ENCODE data around the gene ATP1B1. TPM values are rescaled to one million over a fixed set of nuclear protein-coding genes. Genes with fewer than 3 reads are reported as not detected.

ATP1B1 gene
- total and polyA plus RNA-seq, 7 experiments from 2014 or later: 0.54 to 10.6 (median 1.9) TPM

- ChIA-PET POLR2A (no interaction called here), CTCF (no interaction called here)
- Mint-ChIP-seq H3K4me1 (peaks cover 0 to 17% (median 8%) of the 10 kb centered on the region in 7 donors), H3K27ac (peak overlapping the region in 3 of 9 donors; percentile 14 to 62 (median 38)), H3K4me3 (no peak overlapping the region), H3K36me3 (no peaks in the 10 kb centered on the region), H3K27me3 (peaks cover 0 to 5% (median 0%) of the 10 kb centered on the region in 5 donors), H3K9me3 (peaks cover 0 to 12% (median 0%) of the 10 kb centered on the region in 11 donors)
- no peak overlapping the region for H3K4me3 ChIP-seq (ENCODE audit: low read length)
- intact Hi-C loops (cut with micrococcal nuclease): loop anchor here in 1 of 2 donors (5.0 kb wide), 1 partner anchor 45 kb away; no protein-coding TSS in a partner anchor
- DNase-seq (peak in 2 of 9 donors; percentile 24 to 52), ATAC-seq (peak; percentile 75)
- H3K4me1 ChIP-seq (ENCODE audit: control insufficient read depth in 2 of 2, insufficient read depth in 2 of 2, low read length in 2 of 2): peaks cover 0 to 6% of the 10 kb centered on the region in 2 donors
- no peaks in the 10 kb centered on the region for H3K36me3 ChIP-seq (ENCODE audit: control insufficient read depth in 2 of 3, insufficient read depth in 3 of 3, low read length in 3 of 3)
- no peak overlapping the region for H3K27ac ChIP-seq (ENCODE audit: low read depth, low read length)
- H3K9me3 ChIP-seq (ENCODE audit: control insufficient read depth in 2 of 3, low read length in 3 of 3): no peaks in the 10 kb centered on the region
- H3K27me3 ChIP-seq (ENCODE audit: control insufficient read depth in 2 of 2, insufficient read depth in 2 of 2, low read length in 2 of 2): no peaks in the 10 kb centered on the region
These were observed 19.7 kb upstream of the ATP1B1 start for GRCh38 chr1:169086603-169087455.

- H3K4me1 ChIP-seq (ENCODE audit: control insufficient read depth in 2 of 2, insufficient read depth in 2 of 2, low read length in 2 of 2): peaks cover 0 to 6% of the 10 kb centered on the region in 2 donors
- no peaks in the 10 kb centered on the region for H3K36me3 ChIP-seq (ENCODE audit: control insufficient read depth in 2 of 3, insufficient read depth in 3 of 3, low read length in 3 of 3)
- peaks cover 0 to 17% (median 8%) of the 10 kb centered on the region in 7 donors for H3K4me1 Mint-ChIP-seq
- no peak overlapping the region for H3K27ac Mint-ChIP-seq
- no peaks in the 10 kb centered on the region for H3K9me3 ChIP-seq (ENCODE audit: control insufficient read depth in 2 of 3, low read length in 3 of 3)
- peaks cover 0 to 7% (median 0%) of the 10 kb centered on the region in 5 donors for H3K27me3 Mint-ChIP-seq
- intact Hi-C loops (cut with micrococcal nuclease): loop anchor here in 1 of 2 donors (5.0 kb wide), 1 partner anchor 46 kb away; no protein-coding TSS in a partner anchor
- H3K4me3 ChIP-seq (ENCODE audit: low read length): no peak overlapping the region
- CTCF ChIA-PET: no interaction called here
- DNase-seq (no peak), ATAC-seq (no peak)
- peaks cover 0 to 12% (median 0%) of the 10 kb centered on the region in 11 donors for H3K9me3 Mint-ChIP-seq
- no peak overlapping the region for H3K27ac ChIP-seq (ENCODE audit: low read depth, low read length)
- POLR2A ChIA-PET: no interaction called here
- no peaks in the 10 kb centered on the region for H3K36me3 Mint-ChIP-seq
- H3K27me3 ChIP-seq (ENCODE audit: control insufficient read depth in 2 of 2, insufficient read depth in 2 of 2, low read length in 2 of 2): no peaks in the 10 kb centered on the region
- no peak overlapping the region for H3K4me3 Mint-ChIP-seq
These were observed 18.6 kb upstream of the ATP1B1 start for GRCh38 chr1:169087876-169088275.

- H3K27ac ChIP-seq (ENCODE audit: low read depth, low read length): no peak overlapping the region
- DNase-seq (peak in 1 of 9 donors; percentile 21), ATAC-seq (no peak)
- Mint-ChIP-seq H3K36me3 (no peaks in the 10 kb centered on the region), H3K4me3 (no peak overlapping the region), H3K27ac (no peak overlapping the region), H3K27me3 (peaks cover 0 to 12% (median 4%) of the 10 kb centered on the region in 5 donors), H3K9me3 (peaks cover 0 to 12% (median 0%) of the 10 kb centered on the region in 11 donors), H3K4me1 (peaks cover 0 to 17% (median 9%) of the 10 kb centered on the region in 7 donors)
- H3K9me3 ChIP-seq (ENCODE audit: control insufficient read depth in 2 of 3, low read length in 3 of 3): no peaks in the 10 kb centered on the region
- H3K36me3 ChIP-seq (ENCODE audit: control insufficient read depth in 2 of 3, insufficient read depth in 3 of 3, low read length in 3 of 3): no peaks in the 10 kb centered on the region
- POLR2A ChIA-PET: interaction anchor here (0.7 kb wide), 2 partner anchors 16 to 31 kb away, joined by 3 read pairs; no protein-coding TSS in a partner anchor
- CTCF ChIA-PET: no interaction called here
- intact Hi-C loops (cut with micrococcal nuclease): loop anchor here (2.0 to 5.0 kb wide), 3 partner anchors 15 to 47 kb away; partner anchors contain the start of gene ATP1B1 (in 1 of the 2)
- H3K4me3 ChIP-seq (ENCODE audit: low read length): no peak overlapping the region
- H3K4me1 ChIP-seq (ENCODE audit: control insufficient read depth in 2 of 2, insufficient read depth in 2 of 2, low read length in 2 of 2): peaks cover 0 to 6% of the 10 kb centered on the region in 2 donors
- H3K27me3 ChIP-seq (ENCODE audit: control insufficient read depth in 2 of 2, insufficient read depth in 2 of 2, low read length in 2 of 2): no peaks in the 10 kb centered on the region
These were observed 16.7 kb upstream of the ATP1B1 start for GRCh38 chr1:169089776-169090175.

GRCh38 chr1:169090308-169090899 is 16.1 kb upstream of the ATP1B1 start:
- H3K27me3 Mint-ChIP-seq: peaks cover 0 to 12% (median 4%) of the 10 kb centered on the region in 5 donors
- Histone ChIP-seq H3K4me3 (ENCODE audit: low read length) (no peak overlapping the region), H3K27me3 (ENCODE audit: control insufficient read depth in 2 of 2, insufficient read depth in 2 of 2, low read length in 2 of 2) (no peaks in the 10 kb centered on the region), H3K36me3 (ENCODE audit: control insufficient read depth in 2 of 3, insufficient read depth in 3 of 3, low read length in 3 of 3) (no peaks in the 10 kb centered on the region), H3K27ac (ENCODE audit: low read depth, low read length) (no peak overlapping the region), H3K9me3 (ENCODE audit: control insufficient read depth in 2 of 3, low read length in 3 of 3) (no peaks in the 10 kb centered on the region), H3K4me1 (ENCODE audit: control insufficient read depth in 2 of 2, insufficient read depth in 2 of 2, low read length in 2 of 2) (peaks cover 0 to 6% of the 10 kb centered on the region in 2 donors)
- ATAC-seq (no peak), DNase-seq (peak in 1 of 9 donors; percentile 17)
- ChIA-PET CTCF (no interaction called here), POLR2A (interaction anchor here (0.7 kb wide), 1 partner anchor 15 kb away, joined by 3 read pairs; no protein-coding TSS in a partner anchor)
- H3K4me3 Mint-ChIP-seq: no peak overlapping the region
- intact Hi-C loops (cut with micrococcal nuclease): loop anchor here (2.0 kb wide), 2 partner anchors 14 to 16 kb away; partner anchors contain the start of gene ATP1B1 (in 1 of the 2)
- H3K9me3 Mint-ChIP-seq: peaks cover 0 to 12% (median 0%) of the 10 kb centered on the region in 11 donors
- no peaks in the 10 kb centered on the region for H3K36me3 Mint-ChIP-seq
- H3K27ac Mint-ChIP-seq: no peak overlapping the region
- H3K4me1 Mint-ChIP-seq: peaks cover 0 to 17% (median 9%) of the 10 kb centered on the region in 7 donors

- Mint-ChIP-seq H3K27ac (no peak overlapping the region), H3K4me1 (peaks cover 0 to 17% (median 9%) of the 10 kb centered on the region in 7 donors), H3K36me3 (no peaks in the 10 kb centered on the region), H3K27me3 (peaks cover 0 to 12% (median 4%) of the 10 kb centered on the region in 5 donors), H3K4me3 (no peak overlapping the region), H3K9me3 (peaks cover 0 to 12% (median 0%) of the 10 kb centered on the region in 11 donors)
- intact Hi-C loops (cut with micrococcal nuclease): loop anchor here (2.0 kb wide), 2 partner anchors 14 to 16 kb away; partner anchors contain the start of gene ATP1B1 (in 1 of the 2)
- no peak overlapping the region for H3K4me3 ChIP-seq (ENCODE audit: low read length)
- H3K36me3 ChIP-seq (ENCODE audit: control insufficient read depth in 2 of 3, insufficient read depth in 3 of 3, low read length in 3 of 3): no peaks in the 10 kb centered on the region
- ChIA-PET POLR2A (no interaction called here), CTCF (no interaction called here)
- peaks cover 0 to 6% of the 10 kb centered on the region in 2 donors for H3K4me1 ChIP-seq (ENCODE audit: control insufficient read depth in 2 of 2, insufficient read depth in 2 of 2, low read length in 2 of 2)
- no peak overlapping the region for H3K27ac ChIP-seq (ENCODE audit: low read depth, low read length)
- ATAC-seq (no peak), DNase-seq (peak in 1 of 9 donors; percentile 15)
- H3K9me3 ChIP-seq (ENCODE audit: control insufficient read depth in 2 of 3, low read length in 3 of 3): no peaks in the 10 kb centered on the region
- H3K27me3 ChIP-seq (ENCODE audit: control insufficient read depth in 2 of 2, insufficient read depth in 2 of 2, low read length in 2 of 2): no peaks in the 10 kb centered on the region
These were observed 15.6 kb upstream of the ATP1B1 start for GRCh38 chr1:169090900-169091311.

- no peak for DNase-seq
- H3K27me3 ChIP-seq (ENCODE audit: control insufficient read depth in 2 of 2, insufficient read depth in 2 of 2, low read length in 2 of 2): no peaks in the 10 kb centered on the region
- ATAC-seq: no peak
- Mint-ChIP-seq H3K27me3 (peaks cover 0 to 12% (median 4%) of the 10 kb centered on the region in 5 donors), H3K4me3 (no peak overlapping the region), H3K36me3 (no peaks in the 10 kb centered on the region), H3K9me3 (peaks cover 0 to 12% (median 0%) of the 10 kb centered on the region in 11 donors), H3K4me1 (peaks cover 0 to 16% (median 9%) of the 10 kb centered on the region in 7 donors), H3K27ac (no peak overlapping the region)
- no peaks in the 10 kb centered on the region for H3K36me3 ChIP-seq (ENCODE audit: control insufficient read depth in 2 of 3, insufficient read depth in 3 of 3, low read length in 3 of 3)
- intact Hi-C loops (cut with micrococcal nuclease): loop anchor here (2.0 kb wide), 2 partner anchors 13 to 15 kb away; partner anchors contain the start of gene ATP1B1 (in 1 of the 2)
- ChIA-PET POLR2A (no interaction called here), CTCF (no interaction called here)
- H3K4me3 ChIP-seq (ENCODE audit: low read length): no peak overlapping the region
- no peak overlapping the region for H3K27ac ChIP-seq (ENCODE audit: low read depth, low read length)
- H3K4me1 ChIP-seq (ENCODE audit: control insufficient read depth in 2 of 2, insufficient read depth in 2 of 2, low read length in 2 of 2): peaks cover 0 to 6% of the 10 kb centered on the region in 2 donors
- H3K9me3 ChIP-seq (ENCODE audit: control insufficient read depth in 2 of 3, low read length in 3 of 3): no peaks in the 10 kb centered on the region
These were observed 15.0 kb upstream of the ATP1B1 start for GRCh38 chr1:169091480-169091941.
